ENCODE results near the gene LHX6. TPM values are rescaled to one million over a fixed set of nuclear protein-coding genes. Genes with fewer than 3 reads are reported as not detected.

Gene LHX6
- total RNA-seq, 4 donors from 2014 or later = 2.5 to 15.0 (median 6.5) TPM

DNA sequence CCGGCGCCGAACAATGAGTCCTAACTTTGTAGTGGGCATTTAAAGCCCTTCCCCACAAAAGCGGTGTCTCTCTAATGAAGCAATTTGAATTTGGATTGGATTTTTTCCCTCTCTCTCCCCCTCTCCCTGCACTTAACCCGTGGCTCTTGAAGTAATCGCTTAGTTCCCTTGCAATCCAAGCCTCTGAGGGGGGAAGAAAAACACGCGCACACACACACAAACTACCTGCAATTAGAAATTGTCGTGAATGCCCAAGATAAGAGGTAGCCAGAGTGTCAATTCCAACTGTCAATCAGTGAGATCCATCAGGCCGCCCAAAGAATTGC is 1.2 kb downstream of the LHX6 start:
- no peaks in the 10 kb centered on the region for H3K36me3 ChIP-seq
- H3K9me3 ChIP-seq = no peaks in the 10 kb centered on the region
- H3K4me3 ChIP-seq = peak overlapping the region in 2 of 4 donors; percentile 35 to 51
- WGBS, 2 donors = 18 to 34% methylated on average over 10 of the region's 10 CpGs
- peaks cover 4 to 97% of the 10 kb centered on the region in 2 donors for H3K27me3 ChIP-seq
- TF ChIP-seq, protein P1, sequence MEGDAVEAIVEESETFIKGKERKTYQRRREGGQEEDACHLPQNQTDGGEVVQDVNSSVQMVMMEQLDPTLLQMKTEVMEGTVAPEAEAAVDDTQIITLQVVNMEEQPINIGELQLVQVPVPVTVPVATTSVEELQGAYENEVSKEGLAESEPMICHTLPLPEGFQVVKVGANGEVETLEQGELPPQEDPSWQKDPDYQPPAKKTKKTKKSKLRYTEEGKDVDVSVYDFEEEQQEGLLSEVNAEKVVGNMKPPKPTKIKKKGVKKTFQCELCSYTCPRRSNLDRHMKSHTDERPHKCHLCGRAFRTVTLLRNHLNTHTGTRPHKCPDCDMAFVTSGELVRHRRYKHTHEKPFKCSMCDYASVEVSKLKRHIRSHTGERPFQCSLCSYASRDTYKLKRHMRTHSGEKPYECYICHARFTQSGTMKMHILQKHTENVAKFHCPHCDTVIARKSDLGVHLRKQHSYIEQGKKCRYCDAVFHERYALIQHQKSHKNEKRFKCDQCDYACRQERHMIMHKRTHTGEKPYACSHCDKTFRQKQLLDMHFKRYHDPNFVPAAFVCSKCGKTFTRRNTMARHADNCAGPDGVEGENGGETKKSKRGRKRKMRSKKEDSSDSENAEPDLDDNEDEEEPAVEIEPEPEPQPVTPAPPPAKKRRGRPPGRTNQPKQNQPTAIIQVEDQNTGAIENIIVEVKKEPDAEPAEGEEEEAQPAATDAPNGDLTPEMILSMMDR (IDR thresholded peaks at IDR 0.05) = no peak
- no peak for TF ChIP-seq POLR2A (IDR thresholded peaks at IDR 0.05)
- TF ChIP-seq EP300 (IDR thresholded peaks at IDR 0.05) = no peak
- H3K27ac ChIP-seq = no peak overlapping the region
- peaks cover 0 to 46% (median 12%) of the 10 kb centered on the region in 4 donors for H3K4me1 ChIP-seq
- DNase-seq (ENCODE audit: low spot score in 2 of 2) = no peak

DNA sequence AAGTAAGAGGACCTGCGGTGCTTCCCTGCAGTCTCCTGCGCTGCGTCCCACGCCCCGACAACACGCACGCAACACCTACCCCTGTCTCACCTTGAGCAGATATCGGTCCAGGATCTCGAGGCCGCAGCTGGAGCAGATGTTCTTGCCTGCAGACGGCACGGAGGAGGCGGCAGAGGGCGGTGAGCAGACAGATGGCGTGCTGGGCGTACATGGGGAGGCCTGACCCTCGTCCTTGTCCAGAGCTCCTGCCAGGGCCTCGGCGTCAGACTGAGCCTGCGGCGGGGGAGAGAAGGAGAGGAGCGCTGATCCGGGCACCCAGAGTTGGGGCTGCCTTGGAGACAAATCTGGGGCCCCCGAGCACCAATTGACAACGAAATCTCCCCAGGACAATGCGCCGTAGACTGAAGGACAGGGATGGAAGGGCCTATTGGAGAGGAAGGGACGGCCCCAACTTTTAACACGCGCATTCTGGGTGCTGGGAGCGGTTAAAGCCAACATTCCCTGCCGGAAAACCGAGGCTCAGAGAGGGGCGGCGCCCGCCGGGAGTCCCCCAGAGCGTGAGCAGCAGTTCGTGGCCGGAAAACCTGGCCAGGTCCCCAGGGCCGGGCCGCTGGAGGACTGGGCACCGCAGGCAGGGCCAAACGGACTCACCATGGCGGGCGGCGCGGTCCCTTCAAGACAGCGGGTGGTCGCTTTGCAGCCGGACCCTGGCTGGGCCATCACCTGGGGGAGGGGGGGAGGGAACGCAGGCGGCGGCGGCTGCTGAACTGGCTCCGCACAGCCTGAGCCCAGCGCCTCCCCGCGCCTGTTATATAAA is 1.8 kb downstream of the LHX6 start:
- Histone ChIP-seq H3K4me3 (peak overlapping the region in 1 of 4 donors; percentile 51), H3K9me3 (no peaks in the 10 kb centered on the region), H3K27ac (no peak overlapping the region), H3K27me3 (peaks cover 4 to 98% of the 10 kb centered on the region in 2 donors), H3K36me3 (no peaks in the 10 kb centered on the region), H3K4me1 (peaks cover 0 to 46% (median 12%) of the 10 kb centered on the region in 4 donors)
- WGBS, 2 donors = 24 to 25% methylated on average over 41 to 42 of the region's 59 CpGs
- DNase-seq (ENCODE audit: low spot score in 2 of 2) = no peak
- TF ChIP-seq, protein P1 (IDR thresholded peaks at IDR 0.05) = no peak
- TF ChIP-seq POLR2A (IDR thresholded peaks at IDR 0.05) (no peak), EP300 (IDR thresholded peaks at IDR 0.05) (no peak)

DNA sequence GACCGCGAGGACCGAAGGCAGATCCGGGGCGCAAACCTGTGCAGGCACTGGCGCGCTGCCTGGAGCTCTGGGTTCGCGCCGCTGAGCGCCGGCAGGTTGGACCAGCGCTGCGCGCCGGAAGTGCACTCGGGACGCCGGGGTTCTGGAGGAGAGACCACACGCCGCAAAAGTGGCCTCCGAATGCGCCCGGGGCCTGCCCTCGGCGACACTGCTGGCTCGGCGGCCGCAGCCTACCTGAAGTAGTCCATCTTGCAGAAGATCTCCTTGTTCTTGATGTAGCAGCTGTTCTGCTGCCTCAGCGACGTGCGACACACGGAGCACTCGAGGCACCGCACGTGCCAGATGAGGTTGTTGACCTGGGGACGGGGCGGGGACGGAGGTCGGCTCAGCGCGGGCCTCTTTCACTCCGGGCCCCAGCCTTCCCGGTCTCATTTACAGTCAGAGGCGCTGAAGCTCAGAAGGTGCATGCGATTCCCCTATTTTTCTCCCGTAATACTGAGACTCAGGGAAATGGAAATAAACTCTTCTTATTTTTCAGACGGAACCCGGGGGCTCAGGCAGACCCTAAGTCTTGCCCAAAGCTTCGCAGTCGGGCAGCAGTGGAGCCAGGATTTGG is 2.5 kb downstream of the LHX6 start:
- Histone ChIP-seq H3K4me3 (peak overlapping the region in 1 of 4 donors; percentile 51), H3K4me1 (peaks cover 0 to 48% (median 12%) of the 10 kb centered on the region in 4 donors), H3K27me3 (peaks cover 4 to 98% of the 10 kb centered on the region in 2 donors), H3K36me3 (no peaks in the 10 kb centered on the region), H3K27ac (no peak overlapping the region), H3K9me3 (no peaks in the 10 kb centered on the region)
- 25 to 47% methylated on average over 45 to 51 of the region's 51 CpGs for WGBS, 2 donors
- TF ChIP-seq EP300 (IDR thresholded peaks at IDR 0.05) (no peak), POLR2A (IDR thresholded peaks at IDR 0.05) (no peak)
- TF ChIP-seq, protein P1 (IDR thresholded peaks at IDR 0.05) = no peak
- no peak for DNase-seq (ENCODE audit: low spot score in 2 of 2)

DNA sequence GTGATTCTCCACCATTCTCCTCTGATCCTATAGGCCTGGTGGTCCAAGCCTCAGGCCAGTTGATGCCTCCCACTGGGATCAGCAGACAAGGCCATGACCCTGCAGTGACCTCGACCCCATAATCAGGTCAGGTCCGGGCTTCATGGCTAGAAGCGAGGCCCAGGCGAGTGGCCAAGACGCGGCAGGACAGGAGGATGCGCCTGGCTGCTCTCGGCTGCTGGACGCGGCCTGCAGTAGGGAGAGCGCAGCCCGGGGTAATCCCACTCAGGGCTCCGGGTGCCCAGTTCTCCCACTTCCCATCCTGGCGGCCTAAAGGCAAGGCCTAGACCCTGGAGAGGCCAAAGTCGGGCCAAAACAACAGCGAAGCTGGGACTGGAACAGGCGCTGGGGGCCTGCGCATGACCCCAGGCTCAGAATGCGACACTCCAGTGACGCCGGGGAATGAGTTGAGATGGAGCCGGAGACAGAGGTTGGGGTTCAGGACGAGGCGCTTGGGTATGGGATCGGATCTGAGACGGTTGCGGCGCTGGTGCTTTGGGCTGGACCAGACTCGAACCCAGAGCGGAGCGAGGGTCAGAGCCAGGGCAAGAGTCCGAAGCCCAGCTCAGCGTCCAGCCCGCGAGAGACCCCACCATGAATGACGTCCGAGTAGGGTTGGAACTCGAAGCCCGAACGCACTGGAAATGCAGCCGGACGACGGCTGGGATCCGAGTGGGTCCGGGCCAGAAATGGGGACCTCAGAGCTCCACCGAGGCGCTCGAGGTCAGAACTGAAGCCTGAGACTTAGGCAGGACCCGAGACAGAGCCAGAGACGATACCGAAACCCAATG is 3.2 kb downstream of the LHX6 start:
- DNase-seq (ENCODE audit: low spot score in 2 of 2) = no peak
- 45 to 48% methylated on average over 40 to 49 of the region's 51 CpGs for WGBS, 2 donors
- no peaks in the 10 kb centered on the region for H3K36me3 ChIP-seq
- H3K9me3 ChIP-seq = no peaks in the 10 kb centered on the region
- H3K4me1 ChIP-seq = peaks cover 0 to 55% (median 12%) of the 10 kb centered on the region in 4 donors
- peaks cover 4 to 98% of the 10 kb centered on the region in 2 donors for H3K27me3 ChIP-seq
- no peak for TF ChIP-seq POLR2A (IDR thresholded peaks at IDR 0.05)
- TF ChIP-seq EP300 (IDR thresholded peaks at IDR 0.05) = no peak
- TF ChIP-seq, protein P1 (IDR thresholded peaks at IDR 0.05) = no peak
- no peak overlapping the region for H3K27ac ChIP-seq
- peak overlapping the region in 1 of 4 donors; percentile 51 for H3K4me3 ChIP-seq

Measured in tibial nerve (tissue), 4 donors.